Endothelial cell of umbilical vein (primary cell): ENCODE data around the gene CNGB1. TPM values are rescaled to one million over a fixed set of nuclear protein-coding genes. Genes with fewer than 3 reads are reported as not detected.

Experiments used
- BruUV-seq: library from RNA; stranded (reverse); fragments of 400-500 nt; replicated peaks from 2 replicates; lab custom pipeline; 2021; lab: Mats Ljungman, UMichigan
- CTCF ChIA-PET: fragments of 300-600, 350-600 bp; sonication (Branson Sonifier 250); formaldehyde crosslinking; loops from one replicate; lab custom pipeline; 2021; ENCODE audit warnings: antibody characterized with exemption, inconsistent platforms; lab: Charles Lee
- POLR2A ChIA-PET: fragments of 300-600, 350-600 bp; sonication (Branson Sonifier 250); formaldehyde crosslinking; loops from one replicate; lab custom pipeline; 2021; ENCODE audit warnings: antibody characterized with exemption, inconsistent platforms; lab: Charles Lee
- DNase-seq: peaks from one replicate; pipeline ENCODE4 v3.0.0-alpha.2; 2011; ENCODE audit warnings: low read depth, low spot score
- FAIRE-seq: peaks from 2 replicates; lab custom pipeline; 2011; peaks lifted over from hg19 to GRCh38; lab: Jason Lieb, UNC
- H2AFZ ChIP-seq: 2 replicates; pipeline ENCODE4 v1.6.0; 2012; ENCODE audit warnings: low read depth, low read length, control low read depth, inconsistent platforms
- H3K27ac ChIP-seq: 2 replicates; pipeline ENCODE4 v1.5.1; 2011; ENCODE audit warnings: low read depth, mild to moderate bottlenecking, control low read depth, low read length, moderate library complexity; ENCODE audit not compliant: insufficient read depth
- H3K27me3 ChIP-seq, 2 experiments: 2 replicates each; pipeline versions ENCODE4 v1.6.0 to v1.6.1; 2011; ENCODE audit warnings: low read length in 2 of 2, mixed read lengths in 1 of 2; ENCODE audit not compliant: control insufficient read depth in 2 of 2, insufficient read depth in 2 of 2
- H3K36me3 ChIP-seq, 2 experiments: 2 replicates in 1 of 2; 3 replicates in 1 of 2; pipeline ENCODE4 v1.5.1; 2011; ENCODE audit warnings: low read length in 2 of 2, mild to moderate bottlenecking in 1 of 2, moderate library complexity in 1 of 2; ENCODE audit not compliant: control insufficient read depth in 2 of 2, insufficient read depth in 2 of 2; ENCODE audit errors: extremely low read depth in 1 of 2
- H3K4me1 ChIP-seq: 3 replicates; pipeline ENCODE4 v1.5.1; 2011; ENCODE audit warnings: mild to moderate bottlenecking, low read length; ENCODE audit not compliant: control insufficient read depth, insufficient read depth; ENCODE audit errors: extremely low read depth
- H3K4me2 ChIP-seq: 2 replicates; pipeline ENCODE4 v1.6.1; 2011; ENCODE audit warnings: low read length, control low read depth, mixed read lengths; ENCODE audit not compliant: insufficient read depth
- H3K4me3 ChIP-seq, 3 experiments: fragments of 200-600 bp in 1 of 3; sonication (generic), shearing (Covaris generic) in 1 of 3; replicated peaks in 1 of 3; 2 replicates each; pipeline ENCODE4 v1.5.1; 2011 to 2016; ENCODE audit warnings: control low read depth in 3 of 3, low read length in 3 of 3, mild to moderate bottlenecking in 2 of 3, inconsistent platforms in 1 of 3, low read depth in 1 of 3, moderate library complexity in 1 of 3; ENCODE audit not compliant: insufficient read depth in 1 of 3
- H3K79me2 ChIP-seq: 2 replicates; pipeline ENCODE4 v1.6.0; 2012; ENCODE audit warnings: low read length, inconsistent platforms; ENCODE audit not compliant: control insufficient read depth, insufficient read depth
- H3K9ac ChIP-seq: replicated peaks from 2 replicates; pipeline ENCODE3; 2011; ENCODE audit warnings: low read length, control low read depth; ENCODE audit not compliant: insufficient read depth; ENCODE audit errors: extremely low read depth
- H3K9me1 ChIP-seq: replicated peaks from 3 replicates; pipeline ENCODE4 v1.6.0; 2011; ENCODE audit warnings: mild to moderate bottlenecking, low read length; ENCODE audit not compliant: control insufficient read depth, insufficient read depth; ENCODE audit errors: extremely low read depth
- H3K9me3 ChIP-seq: replicated peaks from 2 replicates; pipeline ENCODE4 v1.5.1; 2012; ENCODE audit warnings: low read length, inconsistent platforms; ENCODE audit not compliant: control insufficient read depth, insufficient read depth
- H4K20me1 ChIP-seq: replicated peaks from 2 replicates; pipeline ENCODE3; 2011; ENCODE audit warnings: mild to moderate bottlenecking, low read length; ENCODE audit not compliant: control insufficient read depth, insufficient read depth; ENCODE audit errors: extremely low read depth
- EZH2 ChIP-seq: IDR thresholded peaks from 2 replicates; pipeline ENCODE4 v1.6.1; 2012; ENCODE audit warnings: borderline replicate concordance, low read depth, mild to moderate bottlenecking, moderate library complexity, low read length, inconsistent platforms; ENCODE audit not compliant: severe bottlenecking
- FOS ChIP-seq: IDR thresholded peaks from 2 replicates; pipeline ENCODE4 v1.6.1; 2011; ENCODE audit warnings: mild to moderate bottlenecking, low read length, moderate library complexity, borderline replicate concordance; ENCODE audit not compliant: insufficient read depth
- GATA2 ChIP-seq: IDR thresholded peaks from 2 replicates; pipeline ENCODE4 v1.7.0; 2011; ENCODE audit warnings: low read depth, mild to moderate bottlenecking, moderate library complexity, mixed read lengths, low read length; ENCODE audit not compliant: insufficient read length, insufficient read depth
- JUN ChIP-seq: IDR thresholded peaks from 2 replicates; pipeline ENCODE4 v1.6.1; 2011; ENCODE audit warnings: borderline replicate concordance, low read depth; ENCODE audit not compliant: insufficient read length, insufficient read depth
- MYC ChIP-seq: IDR thresholded peaks from one replicate; pipeline ENCODE4 v1.6.1; 2011; ENCODE audit warnings: mild to moderate bottlenecking, low read depth, low read length
- POLR2A ChIP-seq: IDR thresholded peaks from 2 replicates; pipeline ENCODE4 v1.6.1; 2012; ENCODE audit warnings: low read depth, mild to moderate bottlenecking, control low read depth, low read length
- POLR2AphosphoS5 ChIP-seq: IDR thresholded peaks from 2 replicates; pipeline ENCODE4 v1.6.1; 2012; ENCODE audit warnings: low read depth, mild to moderate bottlenecking, control low read depth, low read length, moderate library complexity; ENCODE audit not compliant: insufficient read depth
- dilution Hi-C: fragments of 300-500 bp; cut with MboI; formaldehyde crosslinking; loops from one replicate; pipeline ENCODE4 v1.15.0; 2019; ENCODE audit warnings: low sequenced_read_pairs; ENCODE audit not compliant: extremely low pct_ligation_motif_present
- intact Hi-C: fragments of 100-400 bp; cut with micrococcal nuclease; formaldehyde crosslinking; loops from one replicate; pipeline ENCODE4 v1.10.0; 2022
- polyA plus RNA-seq, 4 experiments: library from polyadenylated mRNA; depleted of rRNA in 3 of 4; stranded (reverse) in 3 of 4; unstranded in 1 of 4; fragments of >200 nt; gene quantifications; 2 replicates each; pipeline versions ENCODE4 v1.2.1 to v1.2.3, GENCODE V29; 2011 to 2012; ENCODE audit warnings: missing spikeins in 1 of 4
- total RNA-seq: library from RNA; stranded (reverse); gene quantifications from 2 replicates; pipeline ENCODE4 v1.2.3, GENCODE V29; 2021
- TF ChIP-seq, protein P1 (sequence below), 2 donors: IDR thresholded peaks; 1 replicate in 1 of 2; 2 replicates in 1 of 2; pipeline ENCODE4 v1.5.1; 2011; ENCODE audit warnings: low read length in 2 of 2, mild to moderate bottlenecking in 2 of 2, moderate library complexity in 2 of 2, control low read depth in 1 of 2, inconsistent platforms in 1 of 2, low read depth in 1 of 2; ENCODE audit not compliant: insufficient read depth in 1 of 2; ENCODE audit errors: extremely low read depth in 1 of 2
- TF ChIP-seq, protein P2 (sequence below): IDR thresholded peaks from 2 replicates; pipeline ENCODE4 v1.6.1; 2011; ENCODE audit not compliant: insufficient read depth, insufficient read length

Gene CNGB1
- total and polyA plus RNA-seq, 2 donors (not counting 3 experiments of a cell fraction or from before 2014, with no cell fraction given) = not detected

- ChIA-PET POLR2A (no interaction called here), CTCF (interaction anchor here (1.7 kb wide), 1 partner anchor 10 kb away, joined by 9 read pairs; no protein-coding TSS in a partner anchor)
- DNase-seq (no peak), FAIRE-seq (no peak)
- Histone ChIP-seq H3K4me1 (no peaks in the 10 kb centered on the region), H3K27me3 (peaks cover 0 to 2% of the 10 kb centered on the region in 2 experiments), H3K4me3 (no peak overlapping the region), H3K27ac (no peak overlapping the region), H3K79me2 (no peaks in the 10 kb centered on the region), H3K36me3 (no peaks in the 10 kb centered on the region), H4K20me1 (no peaks in the 10 kb centered on the region), H2AFZ (no peak overlapping the region), H3K9me1 (no peaks in the 10 kb centered on the region), H3K4me2 (no peak overlapping the region), H3K9ac (no peak overlapping the region), H3K9me3 (no peaks in the 10 kb centered on the region)
- BruUV-seq = no TSS peak
- TF ChIP-seq, protein P1, sequence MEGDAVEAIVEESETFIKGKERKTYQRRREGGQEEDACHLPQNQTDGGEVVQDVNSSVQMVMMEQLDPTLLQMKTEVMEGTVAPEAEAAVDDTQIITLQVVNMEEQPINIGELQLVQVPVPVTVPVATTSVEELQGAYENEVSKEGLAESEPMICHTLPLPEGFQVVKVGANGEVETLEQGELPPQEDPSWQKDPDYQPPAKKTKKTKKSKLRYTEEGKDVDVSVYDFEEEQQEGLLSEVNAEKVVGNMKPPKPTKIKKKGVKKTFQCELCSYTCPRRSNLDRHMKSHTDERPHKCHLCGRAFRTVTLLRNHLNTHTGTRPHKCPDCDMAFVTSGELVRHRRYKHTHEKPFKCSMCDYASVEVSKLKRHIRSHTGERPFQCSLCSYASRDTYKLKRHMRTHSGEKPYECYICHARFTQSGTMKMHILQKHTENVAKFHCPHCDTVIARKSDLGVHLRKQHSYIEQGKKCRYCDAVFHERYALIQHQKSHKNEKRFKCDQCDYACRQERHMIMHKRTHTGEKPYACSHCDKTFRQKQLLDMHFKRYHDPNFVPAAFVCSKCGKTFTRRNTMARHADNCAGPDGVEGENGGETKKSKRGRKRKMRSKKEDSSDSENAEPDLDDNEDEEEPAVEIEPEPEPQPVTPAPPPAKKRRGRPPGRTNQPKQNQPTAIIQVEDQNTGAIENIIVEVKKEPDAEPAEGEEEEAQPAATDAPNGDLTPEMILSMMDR (IDR thresholded peaks at IDR 0.05; ENCODE audit: extremely low read depth in 1 of 2, insufficient read depth in 1 of 2, low read depth in 1 of 2, low read length in 2 of 2) = no peak
- TF ChIP-seq POLR2AphosphoS5 (no peak), MYC (no peak), GATA2 (no peak), EZH2 (no peak), JUN (no peak), FOS (no peak), POLR2A (no peak)
- TF ChIP-seq, protein P2, sequence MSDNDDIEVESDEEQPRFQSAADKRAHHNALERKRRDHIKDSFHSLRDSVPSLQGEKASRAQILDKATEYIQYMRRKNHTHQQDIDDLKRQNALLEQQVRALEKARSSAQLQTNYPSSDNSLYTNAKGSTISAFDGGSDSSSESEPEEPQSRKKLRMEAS = no peak
- intact Hi-C loops = no loop called here
- dilution Hi-C loops = no loop called here
Observed at GRCh38 chr16:57852189-57852588, 118.7 kb downstream of the CNGB1 start.
